ENCODE measurements around the gene PLCG1. TPM values are rescaled to one million over a fixed set of nuclear protein-coding genes. Genes with fewer than 3 reads are reported as not detected.

The PLCG1 gene
- total and polyA plus RNA-seq, 12 donors, result 32.9 to 139 (median 76.9) TPM

GRCh38 chr20:41145821-41146620 is 8.7 kb downstream of the PLCG1 start:
- 68 to 80% (median 73%) methylated on average over 8 to 12 of the region's 12 CpGs for WGBS, 4 donors
- H3K27ac ChIP-seq, result peak overlapping the region in 2 of 5 donors; percentile 44 to 65

GRCh38 chr20:41147767-41148191 is 10.4 kb downstream of the PLCG1 start:
- Histone ChIP-seq H3K4me1 (replicated peaks in 1 of 2) (peaks cover 15 to 69% of the 10 kb centered on the region in 2 donors), H3K36me3 (replicated peaks in 1 of 2) (no peaks in the 10 kb centered on the region), H3K4me3 (no peak overlapping the region), H3K27ac (peak overlapping the region in 2 of 5 donors; percentile 40 to 65), H3K27me3 (no peaks in the 10 kb centered on the region), H3K9me3 (replicated peaks in 1 of 3) (no peaks in the 10 kb centered on the region)
- intact Hi-C loops (cut with DNase I), result no loop called here
- 71 to 80% (median 76%) methylated on average over 8 of the region's 8 CpGs for WGBS, 4 donors
- no peak for TF ChIP-seq POLR2A (IDR thresholded peaks at IDR 0.05)
- no peak for TF ChIP-seq CTCF (IDR thresholded peaks at IDR 0.05)
- peak in 6 of 7 donors; percentile 31 to 72 (median 54) for DNase-seq

More at GRCh38 chr20:41145821-41146620, 8.7 kb downstream of the PLCG1 start:
- intact Hi-C loops (cut with DNase I), result no loop called here
- Histone ChIP-seq H3K27me3 (no peaks in the 10 kb centered on the region), H3K4me3 (no peak overlapping the region), H3K4me1 (replicated peaks in 1 of 2) (peaks cover 15 to 76% of the 10 kb centered on the region in 2 donors), H3K36me3 (replicated peaks in 1 of 2) (no peaks in the 10 kb centered on the region), H3K9me3 (replicated peaks in 1 of 3) (no peaks in the 10 kb centered on the region)
- peak in 2 of 7 donors; percentile 25 to 51 for DNase-seq
- no peak for TF ChIP-seq POLR2A (IDR thresholded peaks at IDR 0.05)
- no peak for TF ChIP-seq CTCF (IDR thresholded peaks at IDR 0.05)

DNA sequence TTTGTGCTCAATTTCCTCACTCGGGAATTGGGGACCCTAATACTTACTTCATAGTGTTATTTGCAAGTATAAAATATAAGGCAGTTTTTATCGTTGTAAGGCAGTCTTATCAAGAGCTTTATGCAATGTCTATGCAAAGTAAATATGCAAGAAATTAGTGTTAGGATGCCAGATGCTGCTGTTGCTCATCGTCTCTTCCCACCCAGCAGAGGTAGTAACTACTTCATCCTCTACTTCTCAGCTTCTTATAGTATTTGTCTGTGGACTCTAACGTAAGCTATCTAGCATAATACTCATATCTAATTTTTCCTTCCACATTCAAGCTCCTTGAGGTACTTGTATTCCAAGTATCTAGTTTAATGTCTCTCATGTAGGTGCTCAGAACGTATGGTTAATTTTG is 11.6 kb downstream of the PLCG1 start:
- Histone ChIP-seq H3K4me3 (no peak overlapping the region), H3K36me3 (replicated peaks in 1 of 2) (no peaks in the 10 kb centered on the region), H3K27ac (peak overlapping the region in 2 of 5 donors; percentile 40 to 51), H3K4me1 (replicated peaks in 1 of 2) (peaks cover 15 to 61% of the 10 kb centered on the region in 2 donors), H3K9me3 (replicated peaks in 1 of 3) (no peaks in the 10 kb centered on the region), H3K27me3 (no peaks in the 10 kb centered on the region)
- TF ChIP-seq POLR2A (IDR thresholded peaks at IDR 0.05) (no peak), CTCF (IDR thresholded peaks at IDR 0.05) (no peak)
- 80 to 87% (median 83%) methylated on average over 5 of the region's 5 CpGs for WGBS, 4 donors
- intact Hi-C loops (cut with DNase I), result no loop called here
- no peak for DNase-seq

GRCh38 chr20:41150664-41151063 is 13.3 kb downstream of the PLCG1 start:
- WGBS, 4 donors, result 46 to 56% (median 51%) methylated on average over 3 of the region's 3 CpGs
- intact Hi-C loops (cut with DNase I), result no loop called here
- Histone ChIP-seq H3K27ac (peak overlapping the region in 2 of 5 donors; percentile 31 to 71), H3K36me3 (replicated peaks in 1 of 2) (no peaks in the 10 kb centered on the region), H3K4me3 (no peak overlapping the region), H3K9me3 (replicated peaks in 1 of 3) (no peaks in the 10 kb centered on the region), H3K27me3 (no peaks in the 10 kb centered on the region), H3K4me1 (replicated peaks in 1 of 2) (peaks cover 20 to 71% of the 10 kb centered on the region in 2 donors)
- DNase-seq, result no peak
- TF ChIP-seq CTCF (IDR thresholded peaks at IDR 0.05), result no peak
- TF ChIP-seq POLR2A (IDR thresholded peaks at IDR 0.05), result no peak

Data from adrenal gland (tissue), 12 donors.